Naive thymus-derived CD4-positive, alpha-beta T cell (primary cell): ENCODE measurements around the gene SLC6A18. TPM values are rescaled to one million over a fixed set of nuclear protein-coding genes. Genes with fewer than 3 reads are reported as not detected.
"Not testable (repeated sequence)": the region's sequence is repeated elsewhere in the genome, so short reads cannot be mapped to it uniquely, and the experiment has no call there.

Experiments
- ATAC-seq: fragments of 150-1000 bp; cut with Tn5 transposase; 2 replicates; pipeline ENCODE4 v1.10.0; 2021; ENCODE audit warnings: mild to moderate bottlenecking, moderate library complexity
- CTCF ChIA-PET: fragments of 350-600 bp; sonication (Branson Sonifier 250); formaldehyde crosslinking; loops from one replicate; lab custom pipeline; 2021; ENCODE audit warnings: antibody characterized with exemption; lab: Charles Lee
- POLR2A ChIA-PET: fragments of 350-600 bp; sonication (Branson Sonifier 250); formaldehyde crosslinking; loops from one replicate; lab custom pipeline; 2021; ENCODE audit warnings: antibody characterized with exemption, inconsistent platforms; lab: Charles Lee
- DNase-seq, 9 donors: peaks; one replicate each; pipeline versions ENCODE4 v3.0.0 to v3.0.0-alpha.2; 2020 to 2022; ENCODE audit warnings: mixed read lengths in 1 of 9
- H3K27ac ChIP-seq: one replicate; pipeline ENCODE4 v1.7.0; 2013; ENCODE audit warnings: mild to moderate bottlenecking, low read depth, low read length, moderate library complexity
- H3K27me3 ChIP-seq, 2 donors: one replicate each; pipeline ENCODE4 v1.7.0; 2013; ENCODE audit warnings: low read length in 2 of 2, mild to moderate bottlenecking in 2 of 2, moderate library complexity in 2 of 2; ENCODE audit not compliant: control insufficient read depth in 2 of 2, insufficient read depth in 2 of 2
- H3K36me3 ChIP-seq, 3 experiments: 1 replicate in 2 of 3; 2 replicates in 1 of 3; pipeline ENCODE4 v1.7.0; 2013; ENCODE audit warnings: low read length in 3 of 3, mild to moderate bottlenecking in 3 of 3, moderate library complexity in 1 of 3; ENCODE audit not compliant: insufficient read depth in 3 of 3, control insufficient read depth in 2 of 3
- H3K4me1 ChIP-seq, 2 donors: one replicate each; pipeline ENCODE4 v1.7.0; 2013; ENCODE audit warnings: low read length in 2 of 2, mild to moderate bottlenecking in 2 of 2, moderate library complexity in 1 of 2; ENCODE audit not compliant: control insufficient read depth in 2 of 2, insufficient read depth in 2 of 2
- H3K4me3 ChIP-seq: 2 replicates; pipeline ENCODE4 v1.7.0; 2013; ENCODE audit warnings: mild to moderate bottlenecking, low read length
- H3K9me3 ChIP-seq, 3 experiments: 1 replicate in 2 of 3; 2 replicates in 1 of 3; pipeline ENCODE4 v1.7.0; 2013; ENCODE audit warnings: low read length in 3 of 3; ENCODE audit not compliant: control insufficient read depth in 2 of 3
- H3K27ac Mint-ChIP-seq, 9 donors: one replicate each; pipeline ENCODE4 v1.8.0; 2020 to 2022; ENCODE audit warnings: mixed read lengths in 9 of 9, mild to moderate bottlenecking in 8 of 9, moderate library complexity in 5 of 9, inconsistent platforms in 2 of 9
- H3K27me3 Mint-ChIP-seq, 5 donors: one replicate each; pipeline ENCODE4 v1.8.0; 2021 to 2022; ENCODE audit warnings: mixed read lengths in 5 of 5, mild to moderate bottlenecking in 1 of 5
- H3K36me3 Mint-ChIP-seq, 5 donors: one replicate each; pipeline ENCODE4 v1.8.0; 2020 to 2022; ENCODE audit warnings: mixed read lengths in 5 of 5, mild to moderate bottlenecking in 3 of 5, inconsistent platforms in 1 of 5
- H3K4me1 Mint-ChIP-seq, 7 donors: one replicate each; pipeline ENCODE4 v1.8.0; 2020 to 2022; ENCODE audit warnings: mixed read lengths in 7 of 7, mild to moderate bottlenecking in 3 of 7, inconsistent platforms in 1 of 7
- H3K4me3 Mint-ChIP-seq, 10 donors: one replicate each; pipeline ENCODE4 v1.8.0; 2020 to 2022; ENCODE audit warnings: mild to moderate bottlenecking in 10 of 10, mixed read lengths in 10 of 10, moderate library complexity in 6 of 10, inconsistent platforms in 2 of 10
- H3K9me3 Mint-ChIP-seq, 11 donors: one replicate each; pipeline ENCODE4 v1.8.0; 2020 to 2022; ENCODE audit warnings: mixed read lengths in 11 of 11, mild to moderate bottlenecking in 4 of 11, inconsistent platforms in 1 of 11, moderate library complexity in 1 of 11
- intact Hi-C, 2 donors: fragments of 100-400 bp; cut with micrococcal nuclease; formaldehyde crosslinking; loops; one replicate each; pipeline ENCODE4 v1.15.1; 2023
- polyA plus RNA-seq, 2 donors: library from polyadenylated mRNA; unstranded; fragments of 300-500 nt; fragmentation: Illumina TruSeq; gene quantifications; one replicate each; pipeline ENCODE4 v1.2.3, GENCODE V29; 2021
- total RNA-seq, 6 experiments: library from RNA in 5 of 6; stranded (reverse) in 5 of 6; gene quantifications; 1 replicate in 5 of 6; 2 replicates in 1 of 6; pipeline ENCODE4 v1.2.3 and lab custom pipeline; 2021 to 2026

SLC6A18 gene
- total and polyA plus RNA-seq, 7 experiments from 2014 or later, result not detected

DNA sequence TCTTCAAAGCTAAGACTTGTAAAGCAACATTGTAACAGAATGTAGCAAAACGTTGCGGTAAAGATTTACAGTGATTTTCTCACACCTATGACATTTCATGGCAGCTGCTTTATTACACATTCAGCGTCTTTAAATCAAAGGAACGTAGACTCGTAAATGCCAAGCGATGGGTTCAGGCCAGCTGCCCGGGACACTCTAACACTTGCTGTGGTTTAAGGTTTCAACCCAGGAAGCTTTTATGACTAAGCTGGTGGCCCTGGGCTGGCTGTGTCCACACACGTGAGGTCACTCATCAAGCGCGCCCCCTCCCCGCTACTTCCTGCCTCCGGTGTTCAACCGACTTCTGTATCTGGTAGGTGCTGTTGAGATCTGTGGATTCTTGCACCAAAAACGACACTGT, 2.5 kb downstream of the SLC6A18 start:
- Mint-ChIP-seq H3K27me3 (peaks cover 0 to 17% (median 7%) of the 10 kb centered on the region in 5 donors), H3K36me3 (no peaks in the 10 kb centered on the region), H3K4me1 (peaks cover 0 to 11% (median 6%) of the 10 kb centered on the region in 7 donors), H3K9me3 (no peaks in the 10 kb centered on the region), H3K27ac (no peak overlapping the region), H3K4me3 (peak overlapping the region in 1 of 10 donors; percentile 4)
- ATAC-seq (no peak), DNase-seq (no peak)
- Histone ChIP-seq H3K4me1 (no peaks in the 10 kb centered on the region), H3K9me3 (no peaks in the 10 kb centered on the region), H3K4me3 (no peak overlapping the region), H3K27ac (no peak overlapping the region), H3K27me3 (no peaks in the 10 kb centered on the region), H3K36me3 (no peaks in the 10 kb centered on the region)
- ChIA-PET CTCF (interaction anchor here (0.5 to 1.4 kb wide), 2 partner anchors 9 to 788 kb away, joined by 3 to 4 read pairs; no protein-coding TSS in a partner anchor), POLR2A (no interaction called here)
- intact Hi-C loops, result no loop called here

DNA sequence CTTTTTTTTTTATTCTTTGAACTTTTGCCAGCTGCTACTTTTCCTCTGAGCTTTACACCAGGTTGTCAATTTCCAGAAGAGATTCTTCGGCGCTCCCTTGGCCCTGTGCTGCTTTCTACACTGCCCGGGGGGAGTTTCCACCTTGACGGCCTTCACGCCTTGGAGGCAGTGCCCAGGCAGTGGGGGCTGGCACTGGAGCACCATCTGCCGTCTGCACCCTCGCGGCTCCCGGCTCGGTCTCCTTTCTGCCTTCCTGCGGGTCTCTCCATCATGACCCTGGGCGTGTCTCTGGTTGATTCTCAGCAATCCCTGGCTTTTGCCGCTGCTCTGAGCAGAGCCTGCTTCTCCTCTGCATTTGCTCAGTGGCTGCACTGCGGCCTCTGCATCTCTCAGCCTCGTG, 2.9 kb downstream of the SLC6A18 start:
- CTCF ChIA-PET, result interaction anchor here (1.4 kb wide), 1 partner anchor 10 kb away, joined by 4 read pairs; no protein-coding TSS in a partner anchor

DNA sequence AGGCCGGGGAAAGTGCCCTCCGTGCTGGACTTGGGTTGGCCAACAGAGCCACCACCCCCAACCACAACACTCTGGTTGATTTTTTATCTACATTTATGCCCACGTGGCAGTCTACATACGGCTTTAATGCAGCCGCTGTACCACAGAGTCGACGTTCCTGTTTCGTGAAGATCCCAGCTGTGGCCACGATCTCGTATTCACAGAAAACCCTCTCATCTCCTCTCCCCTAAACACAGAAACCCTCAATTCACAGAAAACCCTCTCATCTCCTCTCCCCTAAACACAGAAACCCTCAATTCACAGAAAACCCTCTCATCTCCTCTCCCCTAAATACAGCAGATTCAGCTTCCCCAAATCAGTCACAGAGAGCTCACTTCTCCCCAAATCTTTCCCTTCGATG, 3.8 kb downstream of the SLC6A18 start:
- not testable (repeated sequence) for H3K9me3 Mint-ChIP-seq, H3K27ac Mint-ChIP-seq

More for the DNA sequence above, 2.9 kb downstream of the SLC6A18 start:
- no peak overlapping the region for H3K27ac ChIP-seq
- H3K36me3 Mint-ChIP-seq, result no peaks in the 10 kb centered on the region
- POLR2A ChIA-PET, result no interaction called here
- peaks cover 0 to 11% (median 6%) of the 10 kb centered on the region in 7 donors for H3K4me1 Mint-ChIP-seq
- no peak overlapping the region for H3K4me3 ChIP-seq
- no peak overlapping the region for H3K4me3 Mint-ChIP-seq
- no peak overlapping the region for H3K27ac Mint-ChIP-seq
- H3K9me3 ChIP-seq, result no peaks in the 10 kb centered on the region
- H3K9me3 Mint-ChIP-seq, result no peaks in the 10 kb centered on the region
- intact Hi-C loops, result no loop called here
- no peaks in the 10 kb centered on the region for H3K4me1 ChIP-seq
- DNase-seq, result no peak
- no peak for ATAC-seq
- no peaks in the 10 kb centered on the region for H3K36me3 ChIP-seq
- H3K27me3 Mint-ChIP-seq, result peaks cover 0 to 17% (median 7%) of the 10 kb centered on the region in 5 donors
- no peaks in the 10 kb centered on the region for H3K27me3 ChIP-seq

DNA sequence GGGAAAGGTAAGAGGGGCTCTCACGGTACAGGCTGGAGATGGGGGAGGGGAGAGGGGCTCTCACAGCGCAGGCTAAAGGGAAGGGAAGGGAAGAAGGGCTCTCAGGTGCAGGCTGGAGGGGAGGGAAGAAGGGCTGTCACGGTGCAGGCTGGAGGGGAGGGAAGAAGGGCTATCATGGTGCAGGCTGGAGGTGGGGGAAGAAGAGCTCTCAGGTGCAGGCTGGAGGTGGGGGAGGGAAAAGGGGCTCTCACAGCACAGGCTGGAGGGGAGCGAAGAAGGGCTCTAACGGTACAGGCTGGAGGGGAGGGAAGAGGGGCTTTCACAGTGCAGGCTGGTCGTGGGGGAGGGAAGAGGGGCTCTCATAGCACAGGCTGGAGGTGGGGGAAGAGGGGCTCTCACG, 4.6 kb downstream of the SLC6A18 start:
- Histone ChIP-seq H3K9me3 (no peaks in the 10 kb centered on the region), H3K4me1 (no peaks in the 10 kb centered on the region), H3K27me3 (no peaks in the 10 kb centered on the region), H3K36me3 (no peaks in the 10 kb centered on the region), H3K27ac (no peak overlapping the region), H3K4me3 (no peak overlapping the region)
- Mint-ChIP-seq H3K4me1 (peaks cover 0 to 11% (median 6%) of the 10 kb centered on the region in 7 donors), H3K27ac (no peak overlapping the region), H3K27me3 (peaks cover 0 to 17% (median 7%) of the 10 kb centered on the region in 5 donors), H3K36me3 (no peaks in the 10 kb centered on the region), H3K9me3 (no peaks in the 10 kb centered on the region), H3K4me3 (no peak overlapping the region)
- ChIA-PET CTCF (no interaction called here), POLR2A (no interaction called here)
- intact Hi-C loops, result no loop called here
- DNase-seq (no peak), ATAC-seq (peak; percentile 16)

More for the DNA sequence above, 3.8 kb downstream of the SLC6A18 start:
- H3K36me3 Mint-ChIP-seq, H3K9me3 ChIP-seq, H3K4me1 ChIP-seq, H3K27ac ChIP-seq, POLR2A ChIA-PET, DNase-seq, H3K36me3 ChIP-seq, H3K27me3 ChIP-seq, intact Hi-C loops, CTCF ChIA-PET, ATAC-seq, H3K4me3 ChIP-seq: not testable (repeated sequence)
- H3K4me1 Mint-ChIP-seq, result peaks cover 0 to 11% (median 6%) of the 10 kb centered on the region in 7 donors
- peak overlapping the region in 2 of 10 donors; percentile 15 to 44 for H3K4me3 Mint-ChIP-seq
- peaks cover 0 to 17% (median 7%) of the 10 kb centered on the region in 5 donors for H3K27me3 Mint-ChIP-seq

DNA sequence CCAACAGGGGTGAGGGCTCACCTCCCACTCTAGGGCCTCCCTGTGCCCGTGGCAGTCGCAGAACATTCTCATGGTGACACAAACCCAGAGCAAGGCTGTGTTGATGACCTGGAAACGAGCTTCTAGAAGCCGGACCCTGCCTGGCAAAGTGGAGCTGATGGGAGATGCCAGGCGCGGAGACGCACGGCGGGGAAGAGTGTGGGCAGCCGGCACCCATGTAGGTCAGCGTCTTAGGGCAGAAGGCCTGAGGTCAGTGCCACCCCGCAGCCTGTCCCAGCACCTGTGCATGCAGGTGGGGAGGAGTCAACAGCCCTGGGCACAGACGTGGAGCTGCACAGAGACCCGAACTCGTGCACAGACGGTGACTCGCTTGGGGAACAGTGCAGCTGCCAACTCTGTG, 5.4 kb downstream of the SLC6A18 start:
- ChIA-PET CTCF (no interaction called here), POLR2A (no interaction called here)
- ATAC-seq, result no peak
- no peak for DNase-seq
- Histone ChIP-seq H3K4me3 (no peak overlapping the region), H3K27ac (no peak overlapping the region), H3K36me3 (no peaks in the 10 kb centered on the region), H3K4me1 (no peaks in the 10 kb centered on the region), H3K27me3 (no peaks in the 10 kb centered on the region), H3K9me3 (peaks cover 0 to 7% (median 0%) of the 10 kb centered on the region in 3 experiments)
- Mint-ChIP-seq H3K36me3 (no peaks in the 10 kb centered on the region), H3K27me3 (peaks cover 0 to 17% (median 7%) of the 10 kb centered on the region in 5 donors), H3K4me3 (no peak overlapping the region), H3K27ac (peak overlapping the region in 1 of 9 donors; percentile 16), H3K9me3 (peaks cover 0 to 2% (median 2%) of the 10 kb centered on the region in 11 donors), H3K4me1 (peaks cover 0 to 11% (median 6%) of the 10 kb centered on the region in 7 donors)
- intact Hi-C loops, result no loop called here

DNA sequence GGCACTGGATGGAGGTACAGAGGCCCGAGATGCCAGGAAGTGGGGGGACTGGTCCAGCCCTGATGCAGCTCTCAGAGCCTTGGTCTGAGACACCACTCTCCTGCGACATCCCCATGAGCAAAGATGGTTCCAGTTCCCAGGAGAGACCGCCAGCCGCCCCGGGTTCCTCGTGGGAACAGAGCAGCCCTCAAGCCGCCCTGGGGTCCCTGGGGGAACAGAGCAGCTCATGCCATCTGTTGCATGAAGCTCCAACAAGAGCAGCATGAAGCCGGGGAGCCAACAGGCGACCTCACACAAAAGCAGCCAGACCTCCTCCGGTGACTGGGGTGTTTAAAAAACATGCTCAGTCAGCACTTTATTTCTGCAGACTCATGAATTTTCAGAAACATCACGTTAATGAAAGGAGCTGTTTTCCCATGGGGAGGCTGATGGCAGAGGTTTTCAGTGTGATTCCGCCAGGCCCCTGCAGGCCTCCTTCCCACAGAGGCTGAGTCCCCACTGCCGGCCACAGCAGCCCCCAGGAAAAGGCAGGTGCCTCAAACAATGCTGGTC, 6.2 kb downstream of the SLC6A18 start:
- Histone ChIP-seq H3K9me3 (peaks cover 0 to 15% (median 0%) of the 10 kb centered on the region in 3 experiments), H3K27ac (no peak overlapping the region), H3K4me1 (no peaks in the 10 kb centered on the region), H3K27me3 (no peaks in the 10 kb centered on the region), H3K36me3 (no peaks in the 10 kb centered on the region), H3K4me3 (no peak overlapping the region)
- Mint-ChIP-seq H3K9me3 (peaks cover 6 to 11% (median 8%) of the 10 kb centered on the region in 11 donors), H3K4me3 (no peak overlapping the region), H3K36me3 (peaks cover 0 to 6% (median 4%) of the 10 kb centered on the region in 5 donors), H3K27ac (no peak overlapping the region), H3K4me1 (peaks cover 0 to 11% (median 6%) of the 10 kb centered on the region in 7 donors), H3K27me3 (peaks cover 0 to 17% (median 7%) of the 10 kb centered on the region in 5 donors)
- intact Hi-C loops, result no loop called here
- ATAC-seq (no peak), DNase-seq (no peak)
- CTCF ChIA-PET, result interaction anchor here (0.7 kb wide), 1 partner anchor 111 kb away, joined by 3 read pairs; no protein-coding TSS in a partner anchor
- POLR2A ChIA-PET, result no interaction called here

DNA sequence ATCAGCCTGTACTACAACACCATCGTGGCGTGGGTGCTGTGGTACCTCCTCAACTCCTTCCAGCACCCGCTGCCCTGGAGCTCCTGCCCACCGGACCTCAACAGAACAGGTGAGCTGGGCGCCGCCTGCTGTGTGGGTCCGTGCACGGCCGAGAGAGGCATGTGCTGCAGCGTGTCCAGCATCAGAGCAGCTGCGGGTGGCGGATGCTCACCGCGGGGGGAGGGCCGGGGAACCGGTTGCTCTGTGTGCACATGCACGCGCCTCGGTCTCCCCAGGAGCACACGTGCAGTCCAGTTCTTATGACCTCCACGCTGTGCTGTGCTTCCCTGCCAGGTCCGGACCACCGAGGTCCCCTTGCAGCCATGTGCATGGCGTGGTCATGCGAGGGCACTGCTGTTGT, 7.6 kb downstream of the SLC6A18 start:
- H3K27ac ChIP-seq, result no peak overlapping the region
- no peak for ATAC-seq
- Mint-ChIP-seq H3K9me3 (peaks cover 6 to 14% (median 9%) of the 10 kb centered on the region in 11 donors), H3K27ac (no peak overlapping the region), H3K4me1 (peaks cover 0 to 11% (median 6%) of the 10 kb centered on the region in 7 donors), H3K36me3 (peaks cover 0 to 6% (median 4%) of the 10 kb centered on the region in 5 donors), H3K4me3 (no peak overlapping the region), H3K27me3 (peaks cover 0 to 17% (median 7%) of the 10 kb centered on the region in 5 donors)
- H3K36me3 ChIP-seq, result no peaks in the 10 kb centered on the region
- intact Hi-C loops, result no loop called here
- no peak for DNase-seq
- CTCF ChIA-PET, result no interaction called here
- H3K4me3 ChIP-seq, result no peak overlapping the region
- POLR2A ChIA-PET, result no interaction called here
- no peaks in the 10 kb centered on the region for H3K4me1 ChIP-seq
- H3K27me3 ChIP-seq, result no peaks in the 10 kb centered on the region
- H3K9me3 ChIP-seq, result peaks cover 0 to 19% (median 0%) of the 10 kb centered on the region in 3 experiments
